Inferior parietal cortex (tissue), 1 donor: Measurements from ENCODE around the gene CWC27.
"Not testable (repeated sequence)": the region's sequence is repeated elsewhere in the genome, so short reads cannot be mapped to it uniquely, and the experiment has no call there.

Source experiments
- DNase-seq: peaks from one replicate; pipeline ENCODE4 v3.0.0-alpha.2; 2016; ENCODE audit errors: extremely low spot score

Gene CWC27

GRCh38 chr5:64921386-64921785 lies 152.7 kb downstream of the CWC27 start:
- no peak for DNase-seq

GRCh38 chr5:64923151-64923685 lies 154.5 kb downstream of the CWC27 start:
- DNase-seq: no peak

DNA sequence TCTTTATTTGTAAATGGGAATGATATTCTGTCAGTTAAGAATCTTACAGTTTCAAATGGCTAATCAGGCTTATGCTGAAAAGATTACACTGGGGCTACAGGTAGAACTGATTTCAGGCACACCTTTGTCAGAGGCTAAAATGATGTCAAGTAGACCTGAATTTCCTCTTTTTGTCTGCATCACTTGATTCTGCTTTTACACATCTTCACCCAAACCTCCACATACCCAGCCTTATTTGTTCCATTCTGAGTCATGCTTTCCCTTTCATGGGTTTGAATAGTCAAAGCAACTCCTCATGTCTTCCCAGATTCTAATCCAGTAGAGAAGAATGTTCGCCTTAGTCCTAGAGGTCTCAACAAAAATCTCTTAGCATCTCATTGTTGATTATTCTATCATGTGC lies 156.4 kb downstream of the CWC27 start:
- no peak for DNase-seq

- DNase-seq: no peak
Measured at GRCh38 chr5:64929833-64930232, 161.1 kb downstream of the CWC27 start.

- no peak for DNase-seq
Measured at GRCh38 chr5:64930672-64931318, 162.1 kb downstream of the CWC27 start.

DNA sequence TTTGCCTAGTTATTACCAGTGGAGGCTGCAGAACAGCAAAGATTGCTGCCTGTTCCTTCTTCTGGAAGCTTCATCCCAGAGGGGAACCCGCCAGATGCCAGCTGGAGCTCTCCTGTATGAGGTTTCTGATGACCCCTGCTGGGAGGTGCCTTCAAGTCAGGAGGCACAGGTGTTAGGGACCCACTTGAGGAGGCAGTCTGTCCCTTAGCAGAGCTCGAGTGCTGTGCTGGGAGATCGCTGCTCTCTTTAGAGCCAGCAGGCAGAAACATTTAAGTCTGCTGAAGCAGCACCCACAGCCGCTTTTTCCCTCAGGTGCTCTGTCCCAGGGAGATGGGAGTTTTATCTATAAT lies 170.7 kb downstream of the CWC27 start:
- not testable (repeated sequence) for DNase-seq

DNA sequence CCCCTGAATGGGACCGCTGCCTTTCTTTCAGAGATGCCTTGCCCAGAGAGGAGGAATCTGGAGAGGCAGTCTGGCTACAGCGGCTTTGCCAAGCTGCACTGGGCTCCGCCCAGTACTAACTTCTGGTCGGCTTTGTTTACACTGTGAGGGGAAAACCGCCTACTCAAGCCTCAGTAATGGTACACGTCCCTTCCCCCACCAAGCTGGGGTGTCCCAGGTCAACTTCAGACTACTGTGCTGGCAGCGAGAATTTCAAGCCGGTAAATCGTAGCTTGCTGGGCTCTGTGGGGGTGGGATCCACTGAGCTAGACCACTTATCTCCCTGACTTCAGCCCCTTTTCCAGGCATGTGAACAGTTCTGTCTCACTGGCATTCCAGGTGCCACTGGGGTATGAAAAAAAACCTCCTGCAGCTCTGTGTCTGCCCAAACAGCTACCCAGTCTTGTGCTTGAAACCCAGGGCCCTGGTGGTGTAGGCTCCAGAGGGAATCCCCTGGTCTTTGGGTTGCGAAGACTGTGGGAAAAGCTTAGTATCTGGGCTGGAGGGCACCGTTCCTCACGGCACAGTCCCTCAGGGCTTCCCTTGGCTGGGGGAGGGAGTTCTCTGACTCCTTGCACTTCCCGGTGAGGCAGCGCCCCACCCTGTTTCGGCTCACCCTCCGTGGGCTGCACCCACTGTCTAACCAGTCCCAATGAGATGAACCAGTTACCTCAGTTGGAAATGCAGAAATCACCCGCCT lies 171.2 kb downstream of the CWC27 start:
- no peak for DNase-seq

- no peak for DNase-seq
Measured at GRCh38 chr5:64942460-64942859, 173.7 kb downstream of the CWC27 start.

DNA sequence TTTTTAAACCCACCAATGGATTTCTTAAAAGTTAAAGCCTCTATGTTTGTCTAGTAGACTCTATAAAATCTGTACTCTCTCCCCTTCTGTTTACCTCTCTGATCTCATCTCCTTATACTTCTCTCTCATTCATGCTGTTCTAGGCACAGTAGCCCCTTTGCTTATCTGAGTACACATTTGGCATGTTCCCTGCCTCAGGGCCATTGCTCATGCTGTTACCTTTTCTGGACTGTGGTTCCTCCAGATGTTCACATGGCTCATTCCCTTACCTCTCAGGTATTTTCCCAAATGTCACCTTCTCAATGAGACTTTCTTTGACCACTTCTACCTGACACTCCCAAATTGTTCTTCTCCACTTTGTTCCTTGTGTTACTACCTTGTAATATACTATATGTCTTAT lies 176.1 kb downstream of the CWC27 start:
- no peak for DNase-seq

- no peak for DNase-seq
Measured at GRCh38 chr5:64947031-64947430, 178.3 kb downstream of the CWC27 start.

DNA sequence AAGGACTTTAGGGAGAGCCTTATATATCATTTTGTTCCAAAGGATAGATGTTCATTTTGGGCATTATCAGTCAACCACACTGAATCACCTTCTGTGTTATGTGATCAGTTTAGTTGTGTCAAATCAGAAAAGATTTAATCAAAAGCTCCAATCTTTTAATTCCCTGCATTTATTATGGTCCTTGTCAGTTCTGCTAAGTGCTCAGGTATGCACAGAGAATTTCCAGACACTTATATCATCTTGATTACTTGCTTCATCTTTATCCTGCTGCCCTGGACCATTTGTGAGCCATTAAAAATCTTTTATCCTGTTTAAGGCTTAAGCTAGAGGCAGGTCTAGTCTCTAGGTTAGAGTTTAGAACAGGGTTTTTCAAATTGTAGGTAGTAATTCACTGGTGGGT lies 179.1 kb downstream of the CWC27 start:
- no peak for DNase-seq

GRCh38 chr5:64949331-64949730 lies 180.6 kb downstream of the CWC27 start:
- DNase-seq: no peak

GRCh38 chr5:64952951-64953673 lies 184.4 kb downstream of the CWC27 start:
- DNase-seq: no peak

GRCh38 chr5:64954518-64954917 lies 185.8 kb downstream of the CWC27 start:
- DNase-seq: no peak

DNA sequence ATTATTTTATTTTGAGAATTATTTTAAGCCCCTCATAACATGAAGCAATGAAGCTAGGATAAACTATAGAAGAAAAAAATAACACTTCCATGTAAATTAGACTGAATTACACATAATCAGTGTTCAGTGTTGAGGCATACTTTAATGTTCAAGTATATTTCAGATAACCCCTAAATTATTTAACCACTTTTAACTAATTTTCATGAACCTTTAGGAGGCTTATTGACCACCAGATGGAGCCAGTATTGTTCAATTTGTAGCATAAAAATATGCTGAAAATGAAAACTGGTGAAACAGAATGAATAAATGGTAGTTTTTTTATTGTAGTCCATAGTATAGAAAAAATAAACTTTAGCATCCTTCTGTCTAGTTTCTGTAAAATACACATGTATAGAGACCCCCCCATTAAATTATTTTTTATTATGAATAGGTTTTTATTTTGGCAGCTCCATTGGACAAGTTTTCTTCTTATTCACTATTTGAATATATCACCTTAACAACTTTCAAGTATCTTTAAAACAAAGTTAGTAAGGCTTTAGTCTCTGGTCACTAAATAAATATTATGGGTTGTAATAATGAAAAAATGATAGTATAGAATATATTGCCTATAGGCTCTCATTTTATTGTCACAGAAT lies 190.1 kb downstream of the CWC27 start:
- DNase-seq: peak; percentile 57

DNA sequence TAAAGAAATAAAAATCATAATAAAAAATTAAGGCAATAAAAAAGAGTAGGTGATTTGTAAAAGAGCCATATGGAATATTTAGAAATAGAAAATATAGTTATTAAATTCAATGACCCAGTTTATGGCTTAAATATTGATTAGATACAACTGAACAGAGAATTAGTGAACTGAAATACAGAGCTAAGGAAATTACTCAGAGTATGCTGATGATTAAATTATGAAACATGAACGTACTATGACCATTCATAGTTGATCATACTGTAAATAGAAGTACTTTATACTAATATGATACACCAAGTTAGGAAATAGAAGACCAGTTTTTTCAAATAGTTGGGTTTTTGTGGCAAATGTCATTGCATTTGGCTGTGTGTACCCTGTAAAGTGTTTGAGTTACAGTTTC lies 194.5 kb downstream of the CWC27 start:
- no peak for DNase-seq

DNA sequence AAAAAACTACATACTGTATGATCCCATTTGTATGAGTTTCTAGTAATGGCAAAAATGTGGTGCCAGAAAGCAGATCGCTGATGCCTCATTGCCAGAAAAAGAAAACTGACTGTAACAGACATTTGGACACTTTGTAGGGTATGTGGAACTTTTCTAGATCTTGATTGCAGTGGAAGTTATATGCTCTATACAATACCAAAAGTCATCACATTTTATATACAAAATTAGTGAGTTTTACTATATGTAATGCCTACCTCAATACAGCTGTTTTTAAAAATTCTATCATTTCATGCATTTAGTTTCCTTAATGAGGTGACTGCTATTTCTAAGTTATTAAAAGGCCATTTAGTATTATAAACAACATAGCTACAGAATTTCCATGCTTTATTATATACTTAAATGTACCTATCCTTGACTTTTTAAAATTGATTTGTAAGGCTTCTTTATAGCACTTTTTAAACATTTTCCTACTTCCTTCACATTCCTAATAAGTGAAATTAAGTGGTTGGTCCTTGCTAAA lies 199.9 kb downstream of the CWC27 start:
- DNase-seq: no peak

DNA sequence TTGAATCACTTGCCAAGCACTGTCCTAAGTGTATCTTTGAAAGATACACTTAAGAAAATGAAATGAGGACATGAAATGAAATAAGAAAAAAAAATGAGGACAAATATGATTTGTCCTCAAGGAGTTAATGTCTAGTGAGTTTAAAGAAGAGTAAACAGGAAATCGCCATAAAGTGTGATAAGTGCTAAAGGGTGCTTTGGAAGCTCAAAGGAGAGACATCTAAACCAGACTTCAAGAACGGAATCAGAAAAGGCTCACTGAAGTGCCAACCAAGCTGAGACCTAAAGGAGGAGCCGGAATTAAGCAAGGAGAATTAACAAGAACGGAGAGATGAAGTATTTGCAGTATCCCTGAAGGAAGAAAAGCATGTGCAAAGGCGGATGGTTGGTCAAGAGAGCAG lies 200.8 kb downstream of the CWC27 start:
- no peak for DNase-seq

- no peak for DNase-seq
Measured at GRCh38 chr5:64971513-64971912, 202.8 kb downstream of the CWC27 start.

DNA sequence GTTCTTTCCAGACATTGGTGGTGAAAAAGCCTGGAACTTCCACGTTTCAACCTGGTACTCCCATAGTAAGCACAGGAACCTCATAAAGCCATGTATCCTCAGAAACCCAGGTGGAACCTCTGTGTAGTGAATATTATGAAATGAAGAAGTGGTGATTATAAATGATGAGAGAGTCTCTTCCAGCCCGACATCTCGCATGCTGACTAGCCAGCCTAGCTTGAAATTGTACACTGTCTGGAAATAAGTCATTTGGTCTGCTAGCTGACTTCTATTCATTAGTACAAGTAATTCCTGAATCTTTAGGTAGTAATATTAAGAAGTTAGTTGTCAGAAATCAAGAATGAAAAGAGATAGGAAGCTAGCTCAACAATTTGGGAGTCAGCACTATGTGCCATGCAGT lies 203.3 kb downstream of the CWC27 start:
- no peak for DNase-seq

DNA sequence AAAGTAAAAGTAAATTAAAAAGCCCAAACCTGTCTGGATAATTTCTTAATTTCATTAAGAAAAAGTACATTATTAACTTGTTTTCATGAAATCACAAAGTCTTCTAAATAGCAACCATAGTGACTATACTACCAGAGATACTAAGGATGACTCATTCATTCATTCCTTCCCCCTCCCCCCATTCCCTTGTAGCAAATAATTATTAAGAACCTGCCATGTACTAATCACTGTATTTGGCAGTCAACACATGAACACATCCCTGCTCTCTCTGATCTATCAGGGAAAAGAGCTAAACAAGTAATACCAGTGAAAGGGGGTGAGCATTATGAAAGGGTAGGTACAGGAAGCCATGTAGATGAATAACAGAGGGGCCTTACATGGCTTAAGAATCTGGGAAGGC lies 203.9 kb downstream of the CWC27 start:
- no peak for DNase-seq

DNA sequence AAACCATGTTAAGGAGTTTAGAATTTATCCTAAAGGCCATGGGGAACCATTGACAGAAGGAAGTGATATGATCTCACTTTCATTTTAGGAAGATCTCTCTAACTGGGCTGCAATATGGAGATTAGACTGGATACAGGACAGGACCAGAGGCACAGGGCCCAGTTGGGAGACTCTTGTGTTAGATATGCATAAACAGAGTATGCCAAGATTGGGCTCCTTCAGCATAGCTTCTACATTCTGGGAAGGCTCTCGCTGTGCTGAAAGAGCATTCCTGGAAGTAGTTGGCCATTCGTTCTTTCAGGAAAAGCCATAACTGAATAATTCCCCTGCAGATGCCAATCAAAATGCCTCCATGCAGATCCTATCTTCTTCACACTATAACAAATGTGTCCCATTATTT lies 204.5 kb downstream of the CWC27 start:
- no peak for DNase-seq
